Fibroblast of lung (primary cell): ENCODE data around the gene AGPAT1. TPM values are rescaled to one million over a fixed set of nuclear protein-coding genes. Genes with fewer than 3 reads are reported as not detected.

ENCODE experiments used
- DNase-seq, 2 donors: peaks; one replicate each; pipeline versions ENCODE4 v3.0.0 to v3.0.0-alpha.2; 2010; ENCODE audit warnings: low read depth in 2 of 2
- H2AFZ ChIP-seq: 2 replicates; pipeline ENCODE4 v1.5.1; 2012; ENCODE audit warnings: low read length, control low read depth, inconsistent platforms
- H3K27ac ChIP-seq: 2 replicates; pipeline ENCODE4 v1.5.1; 2011; ENCODE audit warnings: low read length, control low read depth; ENCODE audit not compliant: insufficient read depth
- H3K27me3 ChIP-seq: 2 replicates; pipeline ENCODE4 v1.5.1; 2011; ENCODE audit warnings: mild to moderate bottlenecking, low read length; ENCODE audit not compliant: control insufficient read depth, insufficient read depth
- H3K36me3 ChIP-seq: 2 replicates; pipeline ENCODE4 v1.5.1; 2011; ENCODE audit warnings: low read length; ENCODE audit not compliant: control insufficient read depth, insufficient read depth
- H3K4me1 ChIP-seq: 2 replicates; pipeline ENCODE4 v1.5.1; 2011; ENCODE audit warnings: low read length; ENCODE audit not compliant: control insufficient read depth, insufficient read depth; ENCODE audit errors: extremely low read depth
- H3K4me2 ChIP-seq: 2 replicates; pipeline ENCODE4 v1.5.1; 2011; ENCODE audit warnings: low read length, control low read depth; ENCODE audit not compliant: insufficient read depth; ENCODE audit errors: extremely low read depth
- H3K4me3 ChIP-seq, 4 experiments: fragments of 200-600 bp in 1 of 4; sonication (generic) in 1 of 4; replicated peaks in 1 of 4; 2 replicates each; pipeline ENCODE4 v1.5.1; 2011 to 2016; ENCODE audit warnings: low read length in 4 of 4, low read depth in 3 of 4, mild to moderate bottlenecking in 3 of 4, control low read depth in 2 of 4, inconsistent platforms in 1 of 4, mixed read lengths in 1 of 4; ENCODE audit not compliant: insufficient read depth in 1 of 4; ENCODE audit errors: control extremely low read depth in 1 of 4
- H3K79me2 ChIP-seq: 2 replicates; pipeline ENCODE4 v1.5.1; 2012; ENCODE audit warnings: mild to moderate bottlenecking, low read length, inconsistent platforms; ENCODE audit not compliant: control insufficient read depth, insufficient read depth
- H3K9ac ChIP-seq: 2 replicates; pipeline ENCODE4 v1.5.1; 2011; ENCODE audit warnings: mild to moderate bottlenecking, low read length, control low read depth; ENCODE audit not compliant: insufficient read depth
- H3K9me3 ChIP-seq: 2 replicates; pipeline ENCODE4 v1.5.1; 2012; ENCODE audit warnings: low read depth, low read length; ENCODE audit not compliant: control insufficient read depth, insufficient read depth
- H4K20me1 ChIP-seq: 2 replicates; pipeline ENCODE4 v1.5.1; 2011; ENCODE audit warnings: low read length; ENCODE audit not compliant: control insufficient read depth, insufficient read depth; ENCODE audit errors: extremely low read depth
- EZH2 ChIP-seq: IDR thresholded peaks from 2 replicates; pipeline ENCODE4 v1.5.1; 2012; ENCODE audit warnings: low read length, control low read depth, mild to moderate bottlenecking; ENCODE audit errors: missing control alignments
- polyA plus RNA-seq, 2 donors: library from polyadenylated mRNA; depleted of rRNA in 1 of 2; stranded (reverse) in 1 of 2; unstranded in 1 of 2; fragments of >200 nt; gene quantifications; 2 replicates each; pipeline ENCODE4 v1.2.1, GENCODE V29; 2011 to 2012; ENCODE audit warnings: missing spikeins in 1 of 2
- total RNA-seq: library from RNA; depleted of rRNA; stranded (reverse); fragments of >200 nt; gene quantifications from 2 replicates; pipeline ENCODE4 v1.2.1, GENCODE V29; 2014
- TF ChIP-seq, protein P1 (sequence below), 2 donors: IDR thresholded peaks in 1 of 2; conservative IDR thresholded peaks in 1 of 2; 1 replicate in 1 of 2; 2 replicates in 1 of 2; pipeline ENCODE4 v1.5.1; 2011 to 2012; ENCODE audit warnings: low read length in 2 of 2, control low read depth in 1 of 2, inconsistent platforms in 1 of 2, low read depth in 1 of 2, mild to moderate bottlenecking in 1 of 2

AGPAT1 gene
- total and polyA plus RNA-seq, 2 donors (not counting 1 experiment from before 2014, with no cell fraction given): 22.1 to 79.0 TPM

DNA sequence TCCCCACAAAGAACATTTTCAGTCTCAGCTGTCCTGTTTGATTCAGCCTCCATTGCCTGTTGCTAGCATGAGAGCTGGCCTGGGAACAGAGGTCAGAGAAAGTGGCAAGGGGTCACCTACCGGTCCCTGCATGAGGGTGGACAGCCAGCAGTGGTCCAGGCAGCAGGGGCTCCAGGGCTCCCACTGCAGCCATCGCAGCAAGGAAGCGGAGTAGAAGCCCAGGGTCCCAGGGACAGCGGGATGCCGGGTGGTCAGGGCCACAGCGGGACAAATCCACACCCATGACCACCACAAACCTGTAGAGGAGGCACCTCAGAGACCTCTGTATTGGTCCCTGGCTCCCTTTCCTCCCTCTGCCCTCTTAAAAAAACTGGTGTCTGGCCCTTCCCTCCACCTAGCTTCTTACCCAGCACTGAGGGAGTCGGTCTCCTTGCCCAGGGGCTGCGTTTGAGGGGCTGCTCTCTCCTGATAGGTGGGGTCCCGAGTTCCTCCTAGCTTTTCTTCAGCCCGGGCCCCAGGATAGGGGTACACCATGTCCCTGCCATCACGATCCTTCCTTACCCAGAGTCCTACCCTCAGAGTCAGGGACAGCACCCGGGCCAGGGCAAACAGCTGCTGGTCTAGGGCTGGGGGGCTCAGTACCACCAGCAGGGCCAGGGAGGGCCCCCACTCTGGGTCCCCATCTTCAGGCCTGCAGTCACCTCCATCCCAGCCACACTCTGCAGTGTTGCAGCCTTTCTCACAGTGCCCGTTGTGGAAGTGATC, 25.0 kb upstream of the AGPAT1 start:
- H3K79me2 ChIP-seq: no peaks in the 10 kb centered on the region
- H3K27ac ChIP-seq: no peak overlapping the region
- no peaks in the 10 kb centered on the region for H3K9me3 ChIP-seq
- H3K4me2 ChIP-seq: no peak overlapping the region
- H2AFZ ChIP-seq: no peak overlapping the region
- H3K4me3 ChIP-seq: no peak overlapping the region
- no peaks in the 10 kb centered on the region for H4K20me1 ChIP-seq
- no peak overlapping the region for H3K9ac ChIP-seq
- peaks cover 9% of the 10 kb centered on the region for H3K27me3 ChIP-seq
- no peaks in the 10 kb centered on the region for H3K36me3 ChIP-seq
- peaks cover 6% of the 10 kb centered on the region for H3K4me1 ChIP-seq
- DNase-seq: no peak
- TF ChIP-seq EZH2: no peak
- TF ChIP-seq, protein P1, sequence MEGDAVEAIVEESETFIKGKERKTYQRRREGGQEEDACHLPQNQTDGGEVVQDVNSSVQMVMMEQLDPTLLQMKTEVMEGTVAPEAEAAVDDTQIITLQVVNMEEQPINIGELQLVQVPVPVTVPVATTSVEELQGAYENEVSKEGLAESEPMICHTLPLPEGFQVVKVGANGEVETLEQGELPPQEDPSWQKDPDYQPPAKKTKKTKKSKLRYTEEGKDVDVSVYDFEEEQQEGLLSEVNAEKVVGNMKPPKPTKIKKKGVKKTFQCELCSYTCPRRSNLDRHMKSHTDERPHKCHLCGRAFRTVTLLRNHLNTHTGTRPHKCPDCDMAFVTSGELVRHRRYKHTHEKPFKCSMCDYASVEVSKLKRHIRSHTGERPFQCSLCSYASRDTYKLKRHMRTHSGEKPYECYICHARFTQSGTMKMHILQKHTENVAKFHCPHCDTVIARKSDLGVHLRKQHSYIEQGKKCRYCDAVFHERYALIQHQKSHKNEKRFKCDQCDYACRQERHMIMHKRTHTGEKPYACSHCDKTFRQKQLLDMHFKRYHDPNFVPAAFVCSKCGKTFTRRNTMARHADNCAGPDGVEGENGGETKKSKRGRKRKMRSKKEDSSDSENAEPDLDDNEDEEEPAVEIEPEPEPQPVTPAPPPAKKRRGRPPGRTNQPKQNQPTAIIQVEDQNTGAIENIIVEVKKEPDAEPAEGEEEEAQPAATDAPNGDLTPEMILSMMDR (conservative IDR thresholded peaks at IDR 0.05 in 1 of 2, IDR thresholded peaks at IDR 0.05 in 1 of 2; ENCODE audit: low read depth in 1 of 2, low read length in 2 of 2): no peak

- Histone ChIP-seq H3K4me2 (no peak overlapping the region), H3K9me3 (no peaks in the 10 kb centered on the region), H3K27ac (no peak overlapping the region), H3K36me3 (no peaks in the 10 kb centered on the region), H3K4me1 (peaks cover 6% of the 10 kb centered on the region), H3K9ac (no peak overlapping the region), H3K4me3 (no peak overlapping the region), H3K79me2 (no peaks in the 10 kb centered on the region), H2AFZ (no peak overlapping the region), H4K20me1 (no peaks in the 10 kb centered on the region), H3K27me3 (peaks cover 9% of the 10 kb centered on the region)
- TF ChIP-seq, protein P1 (conservative IDR thresholded peaks at IDR 0.05 in 1 of 2, IDR thresholded peaks at IDR 0.05 in 1 of 2; ENCODE audit: low read depth in 1 of 2, low read length in 2 of 2): no peak
- TF ChIP-seq EZH2: no peak
- no peak for DNase-seq
Observed at GRCh38 chr6:32198866-32199265, 23.0 kb upstream of the AGPAT1 start.

- no peaks in the 10 kb centered on the region for H3K36me3 ChIP-seq
- peaks cover 4% of the 10 kb centered on the region for H3K27me3 ChIP-seq
- TF ChIP-seq, protein P1 (conservative IDR thresholded peaks at IDR 0.05 in 1 of 2, IDR thresholded peaks at IDR 0.05 in 1 of 2; ENCODE audit: low read depth in 1 of 2, low read length in 2 of 2): no peak
- no peak for TF ChIP-seq EZH2
- peaks cover 6% of the 10 kb centered on the region for H3K4me1 ChIP-seq
- H3K4me3 ChIP-seq: no peak overlapping the region
- no peak overlapping the region for H3K4me2 ChIP-seq
- H3K9me3 ChIP-seq: no peaks in the 10 kb centered on the region
- no peaks in the 10 kb centered on the region for H3K79me2 ChIP-seq
- H3K27ac ChIP-seq: no peak overlapping the region
- H4K20me1 ChIP-seq: no peaks in the 10 kb centered on the region
- no peak for DNase-seq
- no peak overlapping the region for H2AFZ ChIP-seq
- no peak overlapping the region for H3K9ac ChIP-seq
Observed at GRCh38 chr6:32198345-32198696, 22.4 kb upstream of the AGPAT1 start.
